Testis (tissue), 3 donors: ENCODE measurements around the gene GYG2. TPM values are rescaled to one million over a fixed set of nuclear protein-coding genes. Genes with fewer than 3 reads are reported as not detected.

Experiments used
- DNase-seq: peaks from one replicate; pipeline ENCODE4 v3.0.0-alpha.2; 2019
- H3K27ac ChIP-seq, 2 donors: fragments of 200-600 bp; sonication (generic); one replicate each; pipeline ENCODE4 v1.5.1; 2019
- H3K27me3 ChIP-seq: fragments of 200-600 bp; sonication (generic); one replicate; pipeline ENCODE4 v1.5.1; 2019
- H3K36me3 ChIP-seq: fragments of 200-600 bp; sonication (generic); one replicate; pipeline ENCODE4 v1.5.1; 2017; ENCODE audit warnings: low read depth; ENCODE audit errors: missing control alignments
- H3K4me1 ChIP-seq: fragments of 200-600 bp; sonication (generic); one replicate; pipeline ENCODE4 v1.5.1; 2019
- H3K4me3 ChIP-seq, 2 donors: fragments of 200-600 bp; sonication (generic); one replicate each; pipeline ENCODE4 v1.5.1; 2017 to 2019
- H3K9me3 ChIP-seq: fragments of 200-600 bp; sonication (generic); one replicate; pipeline ENCODE4 v1.5.1; 2017
- CTCF ChIP-seq, 3 experiments: fragments of 450-650 bp in 2 of 3; fragments of 200-600 bp in 1 of 3; sonication (generic) in 1 of 3; IDR thresholded peaks; one replicate each; pipeline ENCODE4 v1.5.1; 2016 to 2019; ENCODE audit warnings: antibody characterized with exemption in 3 of 3, mild to moderate bottlenecking in 2 of 3, moderate library complexity in 1 of 3
- POLR2A ChIP-seq: fragments of 450-650 bp; IDR thresholded peaks from one replicate; pipeline ENCODE4 v1.6.1; 2017; ENCODE audit warnings: antibody characterized with exemption, mild to moderate bottlenecking, moderate library complexity
- WGBS, 2 donors: methylation state at CpG; one replicate each; pipeline ENCODE4 v1.1.5; 2018; 5-methylcytosine and 5-hydroxymethylcytosine counted together
- intact Hi-C: fragments of 100-400 bp; cut with DNase I; formaldehyde crosslinking; loops from one replicate; pipeline ENCODE4 v1.15.1; 2023; ENCODE audit warnings: low total_unique reads
- polyA plus RNA-seq: library from polyadenylated mRNA; stranded (reverse); fragments of 350-450 nt; fragmentation: Illumina TruSeq; extraction: RNeasy Lipid Tissue Mini Kit (QIAGEN cat#74804); gene quantifications from one replicate; pipeline ENCODE4 v1.2.3, GENCODE V29; 2014; ENCODE audit warnings: low read depth, low replicate concordance; ENCODE audit not compliant: insufficient read depth
- total RNA-seq, 2 donors: library from RNA; depleted of rRNA; stranded (reverse); fragments of >200 nt; gene quantifications; one replicate each; pipeline ENCODE4 v1.2.3, GENCODE V29; 2016

GYG2 gene
- total and polyA plus RNA-seq, 3 donors from 2014 or later, result 2.2 to 2.6 (median 2.4) TPM

- no peak for DNase-seq
- TF ChIP-seq CTCF (IDR thresholded peaks at IDR 0.05) (peak in 1 of 3 experiments; percentile 36), POLR2A (no peak)
- H3K4me3 ChIP-seq, result no peak overlapping the region
- no peaks in the 10 kb centered on the region for H3K27me3 ChIP-seq
- intact Hi-C loops, result no loop called here
- H3K4me1 ChIP-seq, result no peaks in the 10 kb centered on the region
- whole genome bisulfite sequencing, 2 donors, result 40 to 66% methylated on average over 7 to 9 of the region's 9 CpGs
- no peak overlapping the region for H3K27ac ChIP-seq
- H3K9me3 ChIP-seq, result no peaks in the 10 kb centered on the region
- H3K36me3 ChIP-seq, result no peaks in the 10 kb centered on the region
Measured at GRCh38 chrX:2819345-2820135, 9.2 kb upstream of the GYG2 start.

GRCh38 chrX:2820136-2820771 lies 8.5 kb upstream of the GYG2 start:
- H3K9me3 ChIP-seq, result no peaks in the 10 kb centered on the region

GRCh38 chrX:2823795-2824386 lies 4.8 kb upstream of the GYG2 start:
- no peak overlapping the region for H3K27ac ChIP-seq
- no peaks in the 10 kb centered on the region for H3K36me3 ChIP-seq
- intact Hi-C loops, result no loop called here
- no peaks in the 10 kb centered on the region for H3K4me1 ChIP-seq
- TF ChIP-seq POLR2A (no peak), CTCF (IDR thresholded peaks at IDR 0.05) (no peak)
- no peak for DNase-seq
- 45 to 53% methylated on average over 10 to 13 of the region's 13 CpGs for WGBS, 2 donors
- no peak overlapping the region for H3K4me3 ChIP-seq
- no peaks in the 10 kb centered on the region for H3K27me3 ChIP-seq
- H3K9me3 ChIP-seq, result no peaks in the 10 kb centered on the region

More at GRCh38 chrX:2820136-2820771, 8.5 kb upstream of the GYG2 start:
- no peak for TF ChIP-seq POLR2A
- no peak for TF ChIP-seq CTCF (IDR thresholded peaks at IDR 0.05)
- Histone ChIP-seq H3K4me1 (no peaks in the 10 kb centered on the region), H3K27ac (no peak overlapping the region), H3K4me3 (no peak overlapping the region), H3K36me3 (no peaks in the 10 kb centered on the region), H3K27me3 (no peaks in the 10 kb centered on the region)
- no peak for DNase-seq
- WGBS, 2 donors, result 72 to 81% methylated on average over 8 of the region's 8 CpGs
- intact Hi-C loops, result no loop called here

GRCh38 chrX:2824886-2825285 lies 3.8 kb upstream of the GYG2 start:
- H3K27me3 ChIP-seq, result no peaks in the 10 kb centered on the region
- DNase-seq, result no peak
- TF ChIP-seq POLR2A, result no peak
- TF ChIP-seq CTCF (IDR thresholded peaks at IDR 0.05), result no peak
- no peak overlapping the region for H3K27ac ChIP-seq
- intact Hi-C loops, result no loop called here
- no peaks in the 10 kb centered on the region for H3K4me1 ChIP-seq
- H3K9me3 ChIP-seq, result no peaks in the 10 kb centered on the region
- no peaks in the 10 kb centered on the region for H3K36me3 ChIP-seq
- H3K4me3 ChIP-seq, result no peak overlapping the region
